Activated CD4-positive, alpha-beta T cell treated with anti-CD3 and anti-CD28 coated beads, Interleukin-2, amount 10 ng/mL, durations not matched to agents 7 days and 5 days (primary cell): ENCODE measurements around the gene CAMSAP1. TPM values are rescaled to one million over a fixed set of nuclear protein-coding genes. Genes with fewer than 3 reads are reported as not detected.

ENCODE experiments used
- CTCF ChIA-PET: fragments of 350-600 bp; sonication (Branson Sonifier 250); formaldehyde crosslinking; loops from one replicate; lab custom pipeline; 2021; ENCODE audit warnings: antibody characterized with exemption; lab: Charles Lee
- POLR2A ChIA-PET: fragments of 350-600 bp; sonication (Branson Sonifier 250); formaldehyde crosslinking; loops from one replicate; lab custom pipeline; 2021; ENCODE audit warnings: antibody characterized with exemption; lab: Charles Lee
- DNase-seq: peaks from one replicate; pipeline ENCODE4 v3.0.0-alpha.2; 2020
- H3K27ac Mint-ChIP-seq: one replicate; pipeline ENCODE4 v1.8.0; 2021; ENCODE audit warnings: mild to moderate bottlenecking, moderate library complexity, mixed read lengths
- H3K27me3 Mint-ChIP-seq: one replicate; pipeline ENCODE4 v1.8.0; 2021; ENCODE audit warnings: mixed read lengths
- H3K36me3 Mint-ChIP-seq: one replicate; pipeline ENCODE4 v1.8.0; 2021; ENCODE audit warnings: low read depth, mixed read lengths
- H3K4me1 Mint-ChIP-seq: one replicate; pipeline ENCODE4 v1.8.0; 2021; ENCODE audit warnings: mixed read lengths
- H3K4me3 Mint-ChIP-seq: one replicate; pipeline ENCODE4 v1.8.0; 2021; ENCODE audit warnings: mild to moderate bottlenecking, moderate library complexity, mixed read lengths
- H3K9me3 Mint-ChIP-seq: one replicate; pipeline ENCODE4 v1.8.0; 2021; ENCODE audit warnings: mixed read lengths
- total RNA-seq, 2 experiments: library from RNA; stranded (reverse); gene quantifications; one replicate each; pipeline ENCODE4 v1.2.3, GENCODE V29; 2021

Gene CAMSAP1
- total RNA-seq, 2 experiments from 2014 or later = 20.4 to 22.7 TPM

GRCh38 chr9:135820661-135821060 is 86.7 kb downstream of the CAMSAP1 start:
- Mint-ChIP-seq H3K4me3 (no peak overlapping the region), H3K27me3 (no peaks in the 10 kb centered on the region), H3K9me3 (no peaks in the 10 kb centered on the region), H3K4me1 (no peaks in the 10 kb centered on the region), H3K36me3 (peaks cover 6% of the 10 kb centered on the region), H3K27ac (no peak overlapping the region)
- POLR2A ChIA-PET = no interaction called here
- no peak for DNase-seq
- CTCF ChIA-PET = no interaction called here

DNA sequence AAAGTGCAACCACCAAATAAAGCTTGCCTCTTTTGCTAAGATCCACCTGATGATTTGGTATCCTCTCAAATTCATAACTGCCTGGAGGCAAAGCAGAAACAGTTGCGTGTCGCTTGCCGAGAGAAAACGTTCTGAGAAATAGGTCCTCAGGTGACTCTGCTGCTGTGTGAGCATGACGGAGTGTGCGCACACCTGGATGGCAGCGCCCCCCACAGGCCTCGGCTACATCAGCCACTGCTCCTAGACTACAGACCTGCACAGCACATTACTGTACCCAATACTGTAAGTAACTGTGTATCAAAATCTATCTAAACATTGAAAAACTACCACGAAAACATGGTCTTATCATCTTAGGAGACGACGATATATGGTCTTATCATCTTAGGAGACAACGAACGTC is 87.4 kb downstream of the CAMSAP1 start:
- no peaks in the 10 kb centered on the region for H3K4me1 Mint-ChIP-seq
- no peaks in the 10 kb centered on the region for H3K9me3 Mint-ChIP-seq
- peaks cover 8% of the 10 kb centered on the region for H3K36me3 Mint-ChIP-seq
- H3K4me3 Mint-ChIP-seq = no peak overlapping the region
- DNase-seq = no peak
- H3K27ac Mint-ChIP-seq = no peak overlapping the region
- POLR2A ChIA-PET = no interaction called here
- no peaks in the 10 kb centered on the region for H3K27me3 Mint-ChIP-seq
- CTCF ChIA-PET = interaction anchor here (0.6 kb wide), 1 partner anchor 512 kb away, joined by 4 read pairs; no protein-coding TSS in a partner anchor

DNA sequence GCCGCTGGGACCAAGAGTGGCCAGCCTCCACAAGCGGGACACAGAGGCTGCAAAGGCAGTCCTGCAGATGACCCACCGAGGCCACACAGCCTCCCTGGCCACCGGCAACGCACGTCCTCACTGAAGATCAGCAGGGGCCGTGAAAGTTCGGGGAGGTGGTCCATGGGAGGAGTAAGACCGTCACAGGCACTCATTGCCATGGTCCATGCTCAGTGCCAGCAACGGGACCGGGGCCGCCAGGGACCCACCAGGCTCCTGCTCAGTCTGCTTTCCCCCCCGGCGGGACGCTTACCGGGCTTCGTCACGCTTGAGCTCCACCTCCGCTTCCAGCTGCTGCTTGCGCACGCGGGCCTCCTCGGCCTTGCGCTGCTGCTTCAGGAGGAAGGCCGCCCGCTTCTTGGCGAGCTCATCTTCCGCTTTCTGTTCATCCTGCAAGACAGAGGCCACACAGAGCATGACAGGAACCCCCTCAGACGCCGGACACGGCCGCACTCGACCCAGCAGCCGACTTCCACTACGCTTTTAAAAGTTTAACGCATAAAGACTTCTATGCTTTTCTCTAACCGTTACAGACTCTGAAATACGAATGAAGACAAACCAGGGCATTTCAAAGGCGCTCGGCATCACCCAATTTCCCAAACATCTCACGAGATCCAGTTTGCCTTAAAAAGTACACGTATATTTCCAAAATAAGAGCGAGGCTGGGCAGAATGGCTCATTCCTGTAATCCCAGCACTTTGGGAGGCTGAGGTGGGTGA is 88.4 kb downstream of the CAMSAP1 start:
- H3K27me3 Mint-ChIP-seq = no peaks in the 10 kb centered on the region
- H3K36me3 Mint-ChIP-seq = peaks cover 8% of the 10 kb centered on the region
- DNase-seq = no peak
- no peaks in the 10 kb centered on the region for H3K4me1 Mint-ChIP-seq
- H3K4me3 Mint-ChIP-seq = no peak overlapping the region
- POLR2A ChIA-PET = no interaction called here
- H3K27ac Mint-ChIP-seq = no peak overlapping the region
- CTCF ChIA-PET = no interaction called here
- no peaks in the 10 kb centered on the region for H3K9me3 Mint-ChIP-seq

DNA sequence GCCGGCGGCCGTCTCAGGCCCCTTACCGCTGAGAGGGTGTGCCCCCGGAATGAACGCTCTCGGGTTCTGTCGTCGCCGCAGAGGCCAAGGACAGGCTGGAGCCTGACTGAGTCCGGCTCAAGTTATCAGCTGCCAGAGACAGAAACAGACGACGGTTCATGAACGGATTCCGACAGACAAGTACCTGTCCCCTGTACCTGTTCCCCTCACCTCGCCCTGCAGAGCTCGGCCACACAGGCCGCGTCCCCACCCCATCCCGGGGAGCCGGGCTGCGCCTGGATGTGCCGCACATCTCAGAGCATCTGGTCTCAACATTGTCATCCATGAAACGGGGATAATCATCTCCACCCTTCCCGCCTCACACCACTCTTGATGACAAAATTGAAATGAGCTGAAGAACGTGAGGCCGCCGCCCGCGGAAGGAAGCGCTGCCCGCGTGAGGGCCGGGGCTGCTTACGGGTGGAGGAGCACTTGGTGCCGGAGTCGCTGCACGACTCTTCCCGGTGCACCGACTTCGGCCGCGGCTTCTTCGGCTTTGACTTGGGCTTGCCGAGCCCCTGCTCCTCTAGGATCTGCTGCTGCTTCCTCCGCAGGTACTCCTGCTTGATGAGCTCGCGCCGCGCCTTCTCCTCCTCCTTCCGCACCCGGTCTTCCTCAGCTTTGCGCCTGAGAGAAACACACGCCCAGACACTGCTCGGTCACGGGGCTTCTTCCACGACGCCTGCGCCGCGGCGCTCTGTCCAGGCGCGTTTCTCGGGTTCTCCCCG is 89.2 kb downstream of the CAMSAP1 start:
- H3K27me3 Mint-ChIP-seq = no peaks in the 10 kb centered on the region
- H3K9me3 Mint-ChIP-seq = no peaks in the 10 kb centered on the region
- ChIA-PET CTCF (no interaction called here), POLR2A (no interaction called here)
- H3K36me3 Mint-ChIP-seq = peaks cover 8% of the 10 kb centered on the region
- H3K4me1 Mint-ChIP-seq = no peaks in the 10 kb centered on the region
- no peak overlapping the region for H3K27ac Mint-ChIP-seq
- no peak overlapping the region for H3K4me3 Mint-ChIP-seq
- DNase-seq = no peak

DNA sequence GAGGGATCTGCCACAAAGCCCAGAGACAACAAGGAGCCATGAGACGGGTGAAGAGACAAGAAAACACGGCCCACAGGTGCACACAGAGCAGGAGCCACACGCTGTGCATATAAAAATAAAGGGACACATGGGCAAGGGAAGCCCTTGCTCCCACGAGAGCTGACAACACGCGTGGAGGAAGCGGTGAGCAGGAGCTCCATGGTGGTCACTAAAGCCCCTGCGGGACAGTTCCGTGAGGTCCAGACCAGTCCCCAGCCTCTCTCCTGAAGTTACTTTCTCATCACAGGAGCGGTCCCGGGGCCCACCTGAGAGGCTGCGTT is 90.7 kb downstream of the CAMSAP1 start:
- Mint-ChIP-seq H3K9me3 (no peaks in the 10 kb centered on the region), H3K4me1 (no peaks in the 10 kb centered on the region), H3K27ac (no peak overlapping the region), H3K36me3 (peaks cover 5% of the 10 kb centered on the region), H3K4me3 (no peak overlapping the region), H3K27me3 (no peaks in the 10 kb centered on the region)
- POLR2A ChIA-PET = no interaction called here
- DNase-seq = no peak
- CTCF ChIA-PET = no interaction called here

- ChIA-PET CTCF (no interaction called here), POLR2A (no interaction called here)
- no peaks in the 10 kb centered on the region for H3K9me3 Mint-ChIP-seq
- no peaks in the 10 kb centered on the region for H3K27me3 Mint-ChIP-seq
- no peak overlapping the region for H3K27ac Mint-ChIP-seq
- H3K36me3 Mint-ChIP-seq = peaks cover 5% of the 10 kb centered on the region
- H3K4me1 Mint-ChIP-seq = no peaks in the 10 kb centered on the region
- DNase-seq = no peak
- H3K4me3 Mint-ChIP-seq = no peak overlapping the region
Observed at GRCh38 chr9:135815830-135816650, 91.3 kb downstream of the CAMSAP1 start.

GRCh38 chr9:135815413-135815812 is 91.9 kb downstream of the CAMSAP1 start:
- Mint-ChIP-seq H3K27me3 (no peaks in the 10 kb centered on the region), H3K36me3 (peaks cover 5% of the 10 kb centered on the region), H3K4me1 (no peaks in the 10 kb centered on the region), H3K9me3 (no peaks in the 10 kb centered on the region), H3K27ac (no peak overlapping the region), H3K4me3 (no peak overlapping the region)
- ChIA-PET CTCF (interaction anchor here (0.6 kb wide), 1 partner anchor 281 kb away, joined by 3 read pairs; no protein-coding TSS in a partner anchor), POLR2A (no interaction called here)
- DNase-seq = no peak

DNA sequence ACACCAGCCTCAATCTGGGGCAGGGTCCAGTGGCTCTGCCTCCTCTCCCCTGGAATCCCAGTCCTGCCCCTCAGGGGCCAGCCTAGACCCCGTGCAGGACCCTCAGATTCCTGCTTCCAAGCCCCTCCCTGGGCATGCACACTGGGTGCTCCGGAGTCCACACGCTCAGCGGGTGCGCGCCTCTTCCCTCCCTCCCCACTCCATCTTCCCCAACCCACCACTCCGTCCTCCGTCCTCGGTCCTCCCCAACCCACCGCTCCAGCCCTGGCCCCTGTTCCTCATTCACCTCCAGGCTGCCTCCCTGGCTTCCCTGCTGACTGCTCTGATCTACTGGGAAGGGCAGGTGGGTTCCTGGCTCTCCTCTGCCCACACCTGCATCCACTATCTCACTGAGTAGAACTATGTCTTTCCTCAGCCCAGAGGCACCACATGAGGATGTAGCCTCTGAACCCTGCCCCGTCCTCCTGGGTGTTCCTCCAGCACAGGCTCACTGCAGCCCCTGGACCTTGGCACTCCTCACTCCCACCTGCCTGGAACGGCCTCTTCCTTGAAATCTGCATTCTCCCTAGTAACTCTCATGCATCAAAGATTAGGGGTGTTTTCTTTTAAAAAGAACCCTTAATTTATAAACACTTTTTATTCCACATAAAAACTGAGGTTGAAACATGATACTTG is 92.8 kb downstream of the CAMSAP1 start:
- H3K9me3 Mint-ChIP-seq = no peaks in the 10 kb centered on the region

DNA sequence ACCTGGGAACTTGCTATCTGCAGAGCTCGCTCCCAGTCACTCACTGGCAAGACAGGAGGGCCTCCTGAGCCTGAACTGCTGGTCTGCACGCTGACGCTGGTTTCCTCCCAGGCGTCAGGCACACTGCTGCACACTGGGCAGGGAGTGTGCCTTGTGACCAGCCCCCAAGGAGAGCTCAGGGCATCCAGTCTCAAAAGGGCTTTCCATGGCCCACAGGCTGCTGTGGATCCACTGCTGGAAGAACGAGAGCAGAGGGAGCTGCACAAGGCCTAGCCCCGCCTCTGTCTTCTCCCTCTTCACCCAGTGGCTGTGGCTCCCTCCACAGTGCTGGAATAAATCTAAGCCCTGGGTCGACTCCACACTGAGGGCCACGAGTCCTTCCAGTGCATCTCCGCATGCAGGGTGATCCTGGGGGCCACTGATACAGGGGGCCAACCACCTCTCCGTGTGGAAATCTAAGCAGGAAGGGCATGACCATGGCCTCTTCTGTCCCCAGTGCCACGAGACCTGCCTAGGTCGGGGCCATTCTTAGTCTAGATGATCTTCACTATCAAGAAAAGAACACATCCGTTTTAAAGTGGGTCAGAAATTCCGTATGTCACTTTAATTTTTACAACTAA is 93.6 kb downstream of the CAMSAP1 start:
- no peak for DNase-seq

More for the DNA sequence above, 92.8 kb downstream of the CAMSAP1 start:
- DNase-seq = no peak
- no peak overlapping the region for H3K4me3 Mint-ChIP-seq
- H3K4me1 Mint-ChIP-seq = no peaks in the 10 kb centered on the region
- POLR2A ChIA-PET = no interaction called here
- no peak overlapping the region for H3K27ac Mint-ChIP-seq
- peaks cover 4% of the 10 kb centered on the region for H3K36me3 Mint-ChIP-seq
- H3K27me3 Mint-ChIP-seq = no peaks in the 10 kb centered on the region
- CTCF ChIA-PET = interaction anchor here (0.6 kb wide), 1 partner anchor 282 kb away, joined by 3 read pairs; no protein-coding TSS in a partner anchor

GRCh38 chr9:135812961-135813360 is 94.4 kb downstream of the CAMSAP1 start:
- Mint-ChIP-seq H3K4me3 (no peak overlapping the region), H3K36me3 (peaks cover 4% of the 10 kb centered on the region), H3K9me3 (no peaks in the 10 kb centered on the region), H3K27me3 (no peaks in the 10 kb centered on the region), H3K4me1 (no peaks in the 10 kb centered on the region), H3K27ac (no peak overlapping the region)
- no peak for DNase-seq
- ChIA-PET POLR2A (no interaction called here), CTCF (no interaction called here)

More for the DNA sequence above, 93.6 kb downstream of the CAMSAP1 start:
- no peaks in the 10 kb centered on the region for H3K9me3 Mint-ChIP-seq
- H3K27me3 Mint-ChIP-seq = no peaks in the 10 kb centered on the region
- H3K36me3 Mint-ChIP-seq = peaks cover 4% of the 10 kb centered on the region
- CTCF ChIA-PET = no interaction called here
- H3K4me3 Mint-ChIP-seq = no peak overlapping the region
- H3K4me1 Mint-ChIP-seq = no peaks in the 10 kb centered on the region
- POLR2A ChIA-PET = no interaction called here
- H3K27ac Mint-ChIP-seq = no peak overlapping the region

DNA sequence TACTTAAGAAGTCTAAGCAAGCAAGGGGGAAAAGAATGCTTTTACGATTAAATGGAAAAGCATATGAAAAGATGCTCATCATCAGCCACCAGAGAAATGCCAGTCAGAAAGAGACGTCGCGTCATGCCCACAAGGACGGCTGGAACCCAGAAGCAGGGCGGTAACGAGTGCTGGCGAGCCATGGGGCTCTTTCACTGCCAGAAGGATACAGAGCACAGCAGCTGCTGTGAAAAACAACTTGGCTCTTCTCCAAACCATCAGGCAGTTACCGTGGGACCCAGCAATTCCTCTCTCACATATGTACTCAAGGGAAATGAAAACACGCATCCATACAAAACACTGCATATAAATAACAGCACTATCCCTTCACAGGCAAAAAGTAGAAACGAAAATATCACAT is 95.5 kb downstream of the CAMSAP1 start:
- no peak overlapping the region for H3K4me3 Mint-ChIP-seq
- ChIA-PET POLR2A (no interaction called here), CTCF (interaction anchor here (1.0 to 1.5 kb wide), 2 partner anchors 24 to 466 kb away, joined by 3 read pairs; no protein-coding TSS in a partner anchor)
- H3K9me3 Mint-ChIP-seq = no peaks in the 10 kb centered on the region
- no peaks in the 10 kb centered on the region for H3K4me1 Mint-ChIP-seq
- H3K27me3 Mint-ChIP-seq = no peaks in the 10 kb centered on the region
- peaks cover 4% of the 10 kb centered on the region for H3K36me3 Mint-ChIP-seq
- DNase-seq = no peak
- H3K27ac Mint-ChIP-seq = no peak overlapping the region
